ENCODE data around the gene MYRF. TPM values are rescaled to one million over a fixed set of nuclear protein-coding genes. Genes with fewer than 3 reads are reported as not detected.

Gene MYRF
- total and polyA plus RNA-seq, 9 of the 15 experiments (the other 6 are each of a cell fraction or from before 2014, with no cell fraction given), result 2.3 to 25.8 (median 7.1) TPM

DNA sequence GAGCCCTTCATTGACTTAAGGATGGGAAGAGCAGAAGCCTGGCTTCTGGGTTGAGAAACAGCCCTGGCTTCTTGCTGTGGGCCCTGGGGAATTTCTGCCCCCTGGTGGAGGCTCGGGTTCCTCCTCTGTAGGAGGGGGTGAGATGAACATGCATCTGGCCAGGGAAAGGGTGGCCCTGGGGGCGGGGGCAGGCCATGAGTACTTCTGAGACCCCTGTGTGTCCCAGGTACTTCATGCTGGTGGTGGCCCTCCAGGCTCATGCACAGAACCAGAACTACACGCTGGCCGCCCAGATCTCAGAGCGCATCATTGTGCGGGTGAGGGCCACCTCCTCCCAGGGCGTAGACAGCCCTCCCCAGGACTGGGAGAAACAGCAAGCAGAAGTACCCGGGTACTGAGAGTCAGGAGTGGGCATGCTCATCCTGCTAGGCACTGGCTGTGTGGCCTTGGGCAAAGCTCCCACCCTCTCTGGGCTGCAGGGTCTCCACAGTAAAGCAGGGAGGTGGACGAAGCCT lies 24.2 kb downstream of the MYRF start (continued):
- TF ChIP-seq, protein P1, sequence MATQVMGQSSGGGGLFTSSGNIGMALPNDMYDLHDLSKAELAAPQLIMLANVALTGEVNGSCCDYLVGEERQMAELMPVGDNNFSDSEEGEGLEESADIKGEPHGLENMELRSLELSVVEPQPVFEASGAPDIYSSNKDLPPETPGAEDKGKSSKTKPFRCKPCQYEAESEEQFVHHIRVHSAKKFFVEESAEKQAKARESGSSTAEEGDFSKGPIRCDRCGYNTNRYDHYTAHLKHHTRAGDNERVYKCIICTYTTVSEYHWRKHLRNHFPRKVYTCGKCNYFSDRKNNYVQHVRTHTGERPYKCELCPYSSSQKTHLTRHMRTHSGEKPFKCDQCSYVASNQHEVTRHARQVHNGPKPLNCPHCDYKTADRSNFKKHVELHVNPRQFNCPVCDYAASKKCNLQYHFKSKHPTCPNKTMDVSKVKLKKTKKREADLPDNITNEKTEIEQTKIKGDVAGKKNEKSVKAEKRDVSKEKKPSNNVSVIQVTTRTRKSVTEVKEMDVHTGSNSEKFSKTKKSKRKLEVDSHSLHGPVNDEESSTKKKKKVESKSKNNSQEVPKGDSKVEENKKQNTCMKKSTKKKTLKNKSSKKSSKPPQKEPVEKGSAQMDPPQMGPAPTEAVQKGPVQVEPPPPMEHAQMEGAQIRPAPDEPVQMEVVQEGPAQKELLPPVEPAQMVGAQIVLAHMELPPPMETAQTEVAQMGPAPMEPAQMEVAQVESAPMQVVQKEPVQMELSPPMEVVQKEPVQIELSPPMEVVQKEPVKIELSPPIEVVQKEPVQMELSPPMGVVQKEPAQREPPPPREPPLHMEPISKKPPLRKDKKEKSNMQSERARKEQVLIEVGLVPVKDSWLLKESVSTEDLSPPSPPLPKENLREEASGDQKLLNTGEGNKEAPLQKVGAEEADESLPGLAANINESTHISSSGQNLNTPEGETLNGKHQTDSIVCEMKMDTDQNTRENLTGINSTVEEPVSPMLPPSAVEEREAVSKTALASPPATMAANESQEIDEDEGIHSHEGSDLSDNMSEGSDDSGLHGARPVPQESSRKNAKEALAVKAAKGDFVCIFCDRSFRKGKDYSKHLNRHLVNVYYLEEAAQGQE (IDR thresholded peaks at IDR 0.05; ENCODE audit: borderline replicate concordance), result peak; percentile 80
- TF ChIP-seq, protein P1 (CRISPR knock-in tag; IDR thresholded peaks at IDR 0.05; ENCODE audit: low read depth), result no peak
- TF ChIP-seq, protein P2, sequence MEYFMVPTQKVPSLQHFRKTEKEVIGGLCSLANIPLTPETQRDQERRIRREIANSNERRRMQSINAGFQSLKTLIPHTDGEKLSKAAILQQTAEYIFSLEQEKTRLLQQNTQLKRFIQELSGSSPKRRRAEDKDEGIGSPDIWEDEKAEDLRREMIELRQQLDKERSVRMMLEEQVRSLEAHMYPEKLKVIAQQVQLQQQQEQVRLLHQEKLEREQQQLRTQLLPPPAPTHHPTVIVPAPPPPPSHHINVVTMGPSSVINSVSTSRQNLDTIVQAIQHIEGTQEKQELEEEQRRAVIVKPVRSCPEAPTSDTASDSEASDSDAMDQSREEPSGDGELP (CRISPR knock-in tag; IDR thresholded peaks at IDR 0.05; ENCODE audit: borderline replicate concordance), result no peak
- no peak for TF ChIP-seq DIDO1 (tag; IDR thresholded peaks at IDR 0.05; ENCODE audit: low read depth)
- TF ChIP-seq GABPB1 (CRISPR knock-in tag; IDR thresholded peaks at IDR 0.05), result no peak
- TF ChIP-seq ZFP1 (CRISPR knock-in tag; IDR thresholded peaks at IDR 0.05), result no peak
- no peak for TF ChIP-seq ZNF124 (CRISPR knock-in tag; IDR thresholded peaks at IDR 0.05)
- TF ChIP-seq, protein P3, sequence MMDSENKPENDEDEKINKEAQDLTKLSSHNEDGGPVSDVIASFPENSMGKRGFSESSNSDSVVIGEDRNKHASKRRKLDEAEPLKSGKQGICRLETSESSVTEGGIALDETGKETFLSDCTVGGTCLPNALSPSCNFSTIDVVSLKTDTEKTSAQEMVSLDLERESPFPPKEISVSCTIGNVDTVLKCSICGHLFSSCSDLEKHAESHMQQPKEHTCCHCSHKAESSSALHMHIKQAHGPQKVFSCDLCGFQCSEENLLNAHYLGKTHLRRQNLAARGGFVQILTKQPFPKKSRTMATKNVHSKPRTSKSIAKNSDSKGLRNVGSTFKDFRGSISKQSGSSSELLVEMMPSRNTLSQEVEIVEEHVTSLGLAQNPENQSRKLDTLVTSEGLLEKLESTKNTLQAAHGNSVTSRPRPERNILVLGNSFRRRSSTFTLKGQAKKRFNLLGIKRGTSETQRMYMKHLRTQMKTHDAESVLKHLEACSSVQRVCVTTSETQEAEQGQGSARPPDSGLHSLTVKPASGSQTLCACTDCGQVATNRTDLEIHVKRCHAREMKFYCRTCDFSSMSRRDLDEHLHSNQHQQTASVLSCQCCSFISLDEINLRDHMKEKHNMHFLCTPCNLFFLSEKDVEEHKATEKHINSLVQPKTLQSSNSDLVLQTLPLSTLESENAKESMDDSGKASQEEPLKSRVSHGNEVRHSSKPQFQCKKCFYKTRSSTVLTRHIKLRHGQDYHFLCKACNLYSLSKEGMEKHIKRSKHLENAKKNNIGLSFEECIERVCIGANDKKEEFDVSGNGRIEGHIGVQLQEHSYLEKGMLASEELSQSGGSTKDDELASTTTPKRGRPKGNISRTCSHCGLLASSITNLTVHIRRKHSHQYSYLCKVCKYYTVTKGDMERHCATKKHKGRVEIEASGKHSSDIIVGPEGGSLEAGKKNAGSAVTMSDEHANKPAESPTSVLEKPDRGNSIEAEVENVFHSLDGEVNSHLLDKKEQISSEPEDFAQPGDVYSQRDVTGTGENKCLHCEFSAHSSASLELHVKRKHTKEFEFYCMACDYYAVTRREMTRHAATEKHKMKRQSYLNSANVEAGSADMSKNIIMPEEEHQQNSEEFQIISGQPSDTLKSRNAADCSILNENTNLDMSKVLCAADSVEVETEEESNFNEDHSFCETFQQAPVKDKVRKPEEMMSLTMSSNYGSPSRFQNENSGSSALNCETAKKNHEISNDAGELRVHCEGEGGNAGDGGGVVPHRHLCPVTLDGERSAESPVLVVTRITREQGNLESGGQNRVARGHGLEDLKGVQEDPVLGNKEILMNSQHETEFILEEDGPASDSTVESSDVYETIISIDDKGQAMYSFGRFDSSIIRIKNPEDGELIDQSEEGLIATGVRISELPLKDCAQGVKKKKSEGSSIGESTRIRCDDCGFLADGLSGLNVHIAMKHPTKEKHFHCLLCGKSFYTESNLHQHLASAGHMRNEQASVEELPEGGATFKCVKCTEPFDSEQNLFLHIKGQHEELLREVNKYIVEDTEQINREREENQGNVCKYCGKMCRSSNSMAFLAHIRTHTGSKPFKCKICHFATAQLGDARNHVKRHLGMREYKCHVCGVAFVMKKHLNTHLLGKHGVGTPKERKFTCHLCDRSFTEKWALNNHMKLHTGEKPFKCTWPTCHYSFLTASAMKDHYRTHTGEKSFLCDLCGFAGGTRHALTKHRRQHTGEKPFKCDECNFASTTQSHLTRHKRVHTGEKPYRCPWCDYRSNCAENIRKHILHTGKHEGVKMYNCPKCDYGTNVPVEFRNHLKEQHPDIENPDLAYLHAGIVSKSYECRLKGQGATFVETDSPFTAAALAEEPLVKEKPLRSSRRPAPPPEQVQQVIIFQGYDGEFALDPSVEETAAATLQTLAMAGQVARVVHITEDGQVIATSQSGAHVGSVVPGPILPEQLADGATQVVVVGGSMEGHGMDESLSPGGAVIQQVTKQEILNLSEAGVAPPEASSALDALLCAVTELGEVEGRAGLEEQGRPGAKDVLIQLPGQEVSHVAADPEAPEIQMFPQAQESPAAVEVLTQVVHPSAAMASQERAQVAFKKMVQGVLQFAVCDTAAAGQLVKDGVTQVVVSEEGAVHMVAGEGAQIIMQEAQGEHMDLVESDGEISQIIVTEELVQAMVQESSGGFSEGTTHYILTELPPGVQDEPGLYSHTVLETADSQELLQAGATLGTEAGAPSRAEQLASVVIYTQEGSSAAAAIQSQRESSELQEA (IDR thresholded peaks at IDR 0.05; ENCODE audit: low read depth), result no peak
- no peak for TF ChIP-seq ELF4 (CRISPR knock-in tag; IDR thresholded peaks at IDR 0.05)
- no peak for TF ChIP-seq FUS (optimal IDR thresholded peaks at IDR 0.05; ENCODE audit: low read depth, low read length)
- no peak for TF ChIP-seq ZNF76 (CRISPR knock-in tag; IDR thresholded peaks at IDR 0.05; ENCODE audit: borderline replicate concordance)
- no peak for TF ChIP-seq BMI1 (IDR thresholded peaks at IDR 0.05; ENCODE audit: low read length)

Data from K562 (cell line).